ENCODE data around the gene DDO.

- no peak for TF ChIP-seq TCF7L2 (IDR thresholded peaks at IDR 0.05; ENCODE audit: low read depth, low read length)
- TF ChIP-seq POLR2AphosphoS5 (IDR thresholded peaks at IDR 0.05; ENCODE audit: low read depth, low read length): no peak
- no peak for TF ChIP-seq CTCF (IDR thresholded peaks at IDR 0.05)
- no peak for TF ChIP-seq SIN3A (IDR thresholded peaks at IDR 0.05; ENCODE audit: borderline replicate concordance, insufficient read depth, low read depth, low read length)
Observed at GRCh38 chr6:110419028-110419739, 3.8 kb upstream of the DDO start.

Measured in Panc1 (cell line).